Osteoblast (primary cell): Measurements from ENCODE around the gene TJP2. TPM values are rescaled to one million over a fixed set of nuclear protein-coding genes. Genes with fewer than 3 reads are reported as not detected.
A peak's percentile ranks its signal among the peaks of the same experiment; 100 is the strongest.

Experiments used
- DNase-seq: peaks from one replicate; pipeline ENCODE4 v3.0.0; 2011; ENCODE audit warnings: low spot score, mixed read lengths; ENCODE audit not compliant: insufficient read length; ENCODE audit errors: missing footprints
- H2AFZ ChIP-seq: 2 replicates; pipeline ENCODE4 v1.6.0; 2011; ENCODE audit warnings: mild to moderate bottlenecking, low read length
- H3K27ac ChIP-seq: 2 replicates; pipeline ENCODE4 v1.5.1; 2011; ENCODE audit warnings: mild to moderate bottlenecking, low read depth, low read length, moderate library complexity
- H3K27me3 ChIP-seq: 2 replicates; pipeline ENCODE4 v1.6.0; 2012; ENCODE audit warnings: mild to moderate bottlenecking, control low read depth, inconsistent platforms, low read length, moderate library complexity; ENCODE audit not compliant: insufficient read depth
- H3K36me3 ChIP-seq: 2 replicates; pipeline ENCODE4 v1.5.1; 2011; ENCODE audit warnings: mild to moderate bottlenecking, low read length, control low read depth, moderate library complexity; ENCODE audit not compliant: insufficient read depth
- H3K4me1 ChIP-seq: 2 replicates; pipeline ENCODE4 v1.5.1; 2011; ENCODE audit warnings: mild to moderate bottlenecking, low read length, control low read depth, moderate library complexity; ENCODE audit not compliant: insufficient read depth
- H3K4me2 ChIP-seq: 2 replicates; pipeline ENCODE4 v1.6.0; 2011; ENCODE audit warnings: mild to moderate bottlenecking, low read length; ENCODE audit not compliant: insufficient read depth
- H3K4me3 ChIP-seq: fragments of 200-600 bp; sonication (generic); 3 replicates; pipeline ENCODE4 v1.5.1; 2012; ENCODE audit warnings: mild to moderate bottlenecking, low read length, inconsistent platforms; ENCODE audit not compliant: insufficient read depth
- H3K79me2 ChIP-seq: 2 replicates; pipeline ENCODE4 v1.6.0; 2012; ENCODE audit warnings: mild to moderate bottlenecking, low read length, control low read depth, inconsistent platforms; ENCODE audit not compliant: insufficient read depth
- H3K9me3 ChIP-seq: 2 replicates; pipeline ENCODE4 v1.5.1; 2011; ENCODE audit warnings: low read depth, low read length, control low read depth
- H4K20me1 ChIP-seq: 2 replicates; pipeline ENCODE4 v1.6.0; 2012; ENCODE audit warnings: mild to moderate bottlenecking, low read length, control low read depth; ENCODE audit not compliant: insufficient read depth
- total RNA-seq: library from RNA; depleted of rRNA; stranded (reverse); fragments of >200 nt; gene quantifications from 2 replicates; pipeline ENCODE4 v1.2.3, GENCODE V29; 2012
- TF ChIP-seq, protein P1 (sequence below): IDR thresholded peaks from 2 replicates; pipeline ENCODE4 v1.5.1; 2011; ENCODE audit warnings: mild to moderate bottlenecking, low read depth, low read length, moderate library complexity; ENCODE audit errors: extremely low read depth

TJP2 gene
- total RNA-seq, 1 donor: 28.6 TPM

DNA sequence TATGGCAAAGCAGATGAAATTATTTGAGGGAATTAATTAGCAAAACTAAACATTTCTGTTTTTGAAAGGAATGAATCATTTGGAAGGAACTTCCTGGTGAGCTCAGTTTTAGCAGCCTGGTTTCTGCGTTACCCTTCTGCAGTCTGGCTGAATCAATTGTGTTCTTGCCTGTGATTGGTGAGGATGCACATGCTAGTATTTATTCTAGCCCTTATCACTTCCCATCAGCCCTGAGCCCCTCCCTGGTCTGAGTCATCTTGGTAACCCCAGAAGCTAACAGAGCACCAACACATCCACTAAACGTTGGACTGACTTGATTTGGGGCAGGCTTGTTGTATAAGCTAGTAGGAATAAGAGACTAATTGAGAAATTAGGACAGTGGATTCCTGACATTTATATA, 6.6 kb downstream of the TJP2 start:
- Histone ChIP-seq H3K27ac (peak overlapping the region; percentile 83), H3K4me3 (peak overlapping the region; percentile 34), H3K27me3 (no peaks in the 10 kb centered on the region), H3K4me1 (peaks cover 53% of the 10 kb centered on the region), H3K4me2 (peak overlapping the region; percentile 70), H3K36me3 (no peaks in the 10 kb centered on the region), H3K9me3 (no peaks in the 10 kb centered on the region), H2AFZ (no peak overlapping the region), H3K79me2 (peaks cover 82% of the 10 kb centered on the region), H4K20me1 (no peaks in the 10 kb centered on the region)
- TF ChIP-seq, protein P1, sequence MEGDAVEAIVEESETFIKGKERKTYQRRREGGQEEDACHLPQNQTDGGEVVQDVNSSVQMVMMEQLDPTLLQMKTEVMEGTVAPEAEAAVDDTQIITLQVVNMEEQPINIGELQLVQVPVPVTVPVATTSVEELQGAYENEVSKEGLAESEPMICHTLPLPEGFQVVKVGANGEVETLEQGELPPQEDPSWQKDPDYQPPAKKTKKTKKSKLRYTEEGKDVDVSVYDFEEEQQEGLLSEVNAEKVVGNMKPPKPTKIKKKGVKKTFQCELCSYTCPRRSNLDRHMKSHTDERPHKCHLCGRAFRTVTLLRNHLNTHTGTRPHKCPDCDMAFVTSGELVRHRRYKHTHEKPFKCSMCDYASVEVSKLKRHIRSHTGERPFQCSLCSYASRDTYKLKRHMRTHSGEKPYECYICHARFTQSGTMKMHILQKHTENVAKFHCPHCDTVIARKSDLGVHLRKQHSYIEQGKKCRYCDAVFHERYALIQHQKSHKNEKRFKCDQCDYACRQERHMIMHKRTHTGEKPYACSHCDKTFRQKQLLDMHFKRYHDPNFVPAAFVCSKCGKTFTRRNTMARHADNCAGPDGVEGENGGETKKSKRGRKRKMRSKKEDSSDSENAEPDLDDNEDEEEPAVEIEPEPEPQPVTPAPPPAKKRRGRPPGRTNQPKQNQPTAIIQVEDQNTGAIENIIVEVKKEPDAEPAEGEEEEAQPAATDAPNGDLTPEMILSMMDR: no peak
- DNase-seq: peak; percentile 95

GRCh38 chr9:69181908-69182353, 7.9 kb downstream of the TJP2 start:
- H3K4me2 ChIP-seq: no peak overlapping the region
- DNase-seq: no peak
- H3K4me3 ChIP-seq: no peak overlapping the region
- H3K36me3 ChIP-seq: no peaks in the 10 kb centered on the region
- H3K9me3 ChIP-seq: no peaks in the 10 kb centered on the region
- no peaks in the 10 kb centered on the region for H3K27me3 ChIP-seq
- TF ChIP-seq, protein P1: no peak
- H3K79me2 ChIP-seq: peaks cover 75% of the 10 kb centered on the region
- peaks cover 50% of the 10 kb centered on the region for H3K4me1 ChIP-seq
- H4K20me1 ChIP-seq: no peaks in the 10 kb centered on the region
- H3K27ac ChIP-seq: peak overlapping the region; percentile 83
- H2AFZ ChIP-seq: no peak overlapping the region

GRCh38 chr9:69184266-69184665, 10.2 kb downstream of the TJP2 start:
- H4K20me1 ChIP-seq: no peaks in the 10 kb centered on the region
- H3K36me3 ChIP-seq: no peaks in the 10 kb centered on the region
- no peak overlapping the region for H3K27ac ChIP-seq
- DNase-seq: no peak
- H3K9me3 ChIP-seq: no peaks in the 10 kb centered on the region
- H3K4me3 ChIP-seq: no peak overlapping the region
- H3K79me2 ChIP-seq: peaks cover 75% of the 10 kb centered on the region
- TF ChIP-seq, protein P1: no peak
- H3K27me3 ChIP-seq: no peaks in the 10 kb centered on the region
- H3K4me1 ChIP-seq: peaks cover 39% of the 10 kb centered on the region
- no peak overlapping the region for H2AFZ ChIP-seq
- no peak overlapping the region for H3K4me2 ChIP-seq

DNA sequence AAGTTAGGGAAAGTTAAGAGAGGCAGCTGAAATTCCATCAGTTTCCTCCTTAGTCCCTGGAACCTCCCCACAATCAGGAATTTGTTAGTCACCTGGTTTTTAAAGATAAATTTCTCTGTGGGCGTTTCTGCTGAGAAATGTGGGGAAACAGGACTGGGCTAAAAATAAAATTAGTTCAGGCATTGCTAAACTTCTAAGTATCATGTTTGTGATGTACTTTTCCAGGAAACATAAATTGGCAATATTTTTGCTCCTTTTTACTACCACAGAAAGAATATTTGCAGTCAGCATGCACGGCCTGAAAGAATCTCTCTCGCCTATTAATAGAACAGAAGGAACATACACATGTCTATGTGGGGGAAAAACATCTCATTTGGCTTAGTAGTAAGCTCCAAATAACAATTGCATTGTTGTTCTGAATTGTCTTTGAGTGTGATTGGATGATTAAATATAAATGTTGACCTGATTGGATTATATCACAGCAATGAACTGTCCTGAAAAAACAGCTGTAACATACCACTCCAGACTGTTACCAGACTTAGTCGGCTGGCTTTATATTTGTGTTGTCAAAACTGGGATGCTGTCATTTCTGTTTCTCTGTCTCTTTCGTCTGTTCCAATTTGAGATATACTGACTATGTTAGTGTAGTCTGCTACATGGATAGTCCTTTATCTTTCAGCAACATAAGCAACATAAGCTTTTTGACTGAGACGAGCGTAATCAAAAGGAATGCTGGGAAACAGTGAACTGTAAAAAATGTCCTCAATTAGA, 12.9 kb downstream of the TJP2 start:
- peaks cover 79% of the 10 kb centered on the region for H3K79me2 ChIP-seq
- peak overlapping the region; percentile 74 for H3K27ac ChIP-seq
- peak overlapping the region; percentile 7 for H3K4me3 ChIP-seq
- H3K9me3 ChIP-seq: no peaks in the 10 kb centered on the region
- peak; percentile 65 for DNase-seq
- H3K4me2 ChIP-seq: peak overlapping the region; percentile 47
- H2AFZ ChIP-seq: peak overlapping the region; percentile 19
- H3K36me3 ChIP-seq: no peaks in the 10 kb centered on the region
- TF ChIP-seq, protein P1: no peak
- H4K20me1 ChIP-seq: no peaks in the 10 kb centered on the region
- no peaks in the 10 kb centered on the region for H3K27me3 ChIP-seq
- peaks cover 20% of the 10 kb centered on the region for H3K4me1 ChIP-seq
